Chondrocyte (in vitro differentiated cells): ENCODE measurements around the gene HSPH1. TPM values are rescaled to one million over a fixed set of nuclear protein-coding genes. Genes with fewer than 3 reads are reported as not detected.

Experiments
- DNase-seq: peaks from one replicate; pipeline ENCODE4 v3.0.0; 2021; ENCODE audit warnings: mixed read lengths, low spot score
- H3K27ac Mint-ChIP-seq: one replicate; pipeline ENCODE4 v1.8.0; 2021; ENCODE audit warnings: mild to moderate bottlenecking, moderate library complexity, mixed read lengths; ENCODE audit not compliant: unreplicated experiment
- H3K27me3 Mint-ChIP-seq: 2 replicates; pipeline ENCODE4 v1.8.0; 2021; ENCODE audit warnings: low read depth, mixed read lengths
- H3K36me3 Mint-ChIP-seq: 2 replicates; pipeline ENCODE4 v1.8.0; 2021; ENCODE audit warnings: low read depth, mixed read lengths
- H3K4me1 Mint-ChIP-seq: 2 replicates; pipeline ENCODE4 v1.8.0; 2021; ENCODE audit warnings: low read depth, mild to moderate bottlenecking, mixed read lengths
- H3K4me3 Mint-ChIP-seq: one replicate; pipeline ENCODE4 v1.8.0; 2021; ENCODE audit warnings: mild to moderate bottlenecking, moderate library complexity, mixed read lengths; ENCODE audit not compliant: unreplicated experiment
- H3K9me3 Mint-ChIP-seq: 2 replicates; pipeline ENCODE4 v1.8.0; 2021; ENCODE audit warnings: low read depth, mixed read lengths
- total RNA-seq: library from RNA; stranded (reverse); gene quantifications from 3 replicates; pipeline ENCODE4 v1.2.1, GENCODE V29; 2021
- TF ChIP-seq, protein P1 (sequence below): fragments of 200-600 bp; sonication (generic); IDR thresholded peaks from 2 replicates; pipeline ENCODE4 v1.5.0; 2021; ENCODE audit warnings: antibody characterized with exemption, mild to moderate bottlenecking, moderate library complexity

Gene HSPH1
- total RNA-seq, 1 donor from 2014 or later: 67.5 TPM

DNA sequence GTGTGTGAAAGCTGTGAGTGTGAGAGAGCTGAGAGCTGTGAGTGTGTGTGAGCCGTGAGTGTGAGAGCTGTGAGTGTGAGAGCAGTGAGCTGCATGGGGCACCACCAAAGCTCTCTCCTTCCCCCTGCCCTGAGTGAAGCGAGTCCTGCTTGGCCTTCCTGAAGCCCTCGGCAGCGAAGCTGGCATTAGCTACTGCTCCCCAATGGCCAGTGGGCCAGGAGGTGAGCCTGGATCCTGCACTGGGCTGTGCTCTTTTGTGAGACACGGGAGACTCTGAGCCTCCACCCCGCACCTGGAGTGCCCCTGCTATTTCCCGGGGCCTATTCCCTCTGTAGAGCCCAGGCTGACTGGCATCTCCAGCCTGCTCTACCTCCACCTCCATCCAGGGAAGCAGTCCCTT, 51.5 kb downstream of the HSPH1 start:
- H3K4me1 Mint-ChIP-seq: no peaks in the 10 kb centered on the region
- H3K27me3 Mint-ChIP-seq: peaks cover 28% of the 10 kb centered on the region
- H3K4me3 Mint-ChIP-seq: no peak overlapping the region
- no peaks in the 10 kb centered on the region for H3K36me3 Mint-ChIP-seq
- TF ChIP-seq, protein P1, sequence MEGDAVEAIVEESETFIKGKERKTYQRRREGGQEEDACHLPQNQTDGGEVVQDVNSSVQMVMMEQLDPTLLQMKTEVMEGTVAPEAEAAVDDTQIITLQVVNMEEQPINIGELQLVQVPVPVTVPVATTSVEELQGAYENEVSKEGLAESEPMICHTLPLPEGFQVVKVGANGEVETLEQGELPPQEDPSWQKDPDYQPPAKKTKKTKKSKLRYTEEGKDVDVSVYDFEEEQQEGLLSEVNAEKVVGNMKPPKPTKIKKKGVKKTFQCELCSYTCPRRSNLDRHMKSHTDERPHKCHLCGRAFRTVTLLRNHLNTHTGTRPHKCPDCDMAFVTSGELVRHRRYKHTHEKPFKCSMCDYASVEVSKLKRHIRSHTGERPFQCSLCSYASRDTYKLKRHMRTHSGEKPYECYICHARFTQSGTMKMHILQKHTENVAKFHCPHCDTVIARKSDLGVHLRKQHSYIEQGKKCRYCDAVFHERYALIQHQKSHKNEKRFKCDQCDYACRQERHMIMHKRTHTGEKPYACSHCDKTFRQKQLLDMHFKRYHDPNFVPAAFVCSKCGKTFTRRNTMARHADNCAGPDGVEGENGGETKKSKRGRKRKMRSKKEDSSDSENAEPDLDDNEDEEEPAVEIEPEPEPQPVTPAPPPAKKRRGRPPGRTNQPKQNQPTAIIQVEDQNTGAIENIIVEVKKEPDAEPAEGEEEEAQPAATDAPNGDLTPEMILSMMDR: no peak
- no peak for DNase-seq
- H3K27ac Mint-ChIP-seq: no peak overlapping the region
- no peaks in the 10 kb centered on the region for H3K9me3 Mint-ChIP-seq

- H3K36me3 Mint-ChIP-seq: no peaks in the 10 kb centered on the region
- DNase-seq: no peak
- no peaks in the 10 kb centered on the region for H3K9me3 Mint-ChIP-seq
- H3K4me3 Mint-ChIP-seq: no peak overlapping the region
- no peaks in the 10 kb centered on the region for H3K4me1 Mint-ChIP-seq
- TF ChIP-seq, protein P1: no peak
- H3K27ac Mint-ChIP-seq: no peak overlapping the region
- peaks cover 17% of the 10 kb centered on the region for H3K27me3 Mint-ChIP-seq
These were observed 54.6 kb downstream of the HSPH1 start for GRCh38 chr13:31107109-31107508.

- Mint-ChIP-seq H3K27me3 (peaks cover 20% of the 10 kb centered on the region), H3K9me3 (no peaks in the 10 kb centered on the region), H3K4me3 (no peak overlapping the region), H3K36me3 (no peaks in the 10 kb centered on the region), H3K4me1 (peaks cover 7% of the 10 kb centered on the region), H3K27ac (no peak overlapping the region)
- TF ChIP-seq, protein P1: no peak
- DNase-seq: no peak
These were observed 55.8 kb downstream of the HSPH1 start for GRCh38 chr13:31105856-31106255.

DNA sequence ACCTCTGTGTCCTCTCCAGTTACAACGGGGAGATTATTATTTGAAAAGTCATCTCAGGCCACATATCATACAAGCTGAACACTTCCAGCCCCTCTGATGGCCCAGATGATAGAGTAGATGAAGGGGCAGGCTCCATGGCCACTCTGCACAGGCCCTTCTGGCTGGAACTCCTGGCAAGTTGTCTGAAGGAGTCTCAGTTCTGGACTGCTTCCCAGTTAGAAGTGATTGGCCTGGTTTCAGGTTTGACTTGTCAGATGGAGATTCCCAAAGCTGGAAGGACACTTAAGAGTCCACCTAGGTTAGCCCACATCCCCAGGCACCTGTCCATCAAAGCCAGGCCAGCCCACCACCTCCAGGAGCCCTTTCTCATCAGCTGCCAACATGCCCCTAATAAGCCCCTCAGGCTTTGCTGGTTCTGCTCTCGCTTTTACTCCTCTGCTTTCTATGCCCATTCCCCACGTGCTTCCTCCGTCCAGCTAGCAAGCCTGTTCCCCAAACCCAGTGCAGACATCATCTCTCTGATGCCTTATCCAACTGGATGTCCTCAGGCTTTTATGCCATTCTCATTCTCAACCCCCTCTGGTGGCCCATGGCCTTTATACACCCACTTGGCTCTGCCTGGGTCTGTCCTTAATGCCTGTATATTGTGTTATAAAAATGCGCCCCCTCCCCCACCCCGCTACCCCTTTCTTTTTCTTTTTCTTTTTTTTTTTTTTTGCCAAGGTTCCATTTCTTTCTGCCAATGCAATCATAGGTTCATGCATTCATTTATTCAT, 56.5 kb downstream of the HSPH1 start:
- Mint-ChIP-seq H3K27me3 (peaks cover 25% of the 10 kb centered on the region), H3K9me3 (no peaks in the 10 kb centered on the region), H3K4me1 (peaks cover 7% of the 10 kb centered on the region), H3K27ac (no peak overlapping the region), H3K4me3 (no peak overlapping the region), H3K36me3 (no peaks in the 10 kb centered on the region)
- TF ChIP-seq, protein P1: no peak
- DNase-seq: no peak

DNA sequence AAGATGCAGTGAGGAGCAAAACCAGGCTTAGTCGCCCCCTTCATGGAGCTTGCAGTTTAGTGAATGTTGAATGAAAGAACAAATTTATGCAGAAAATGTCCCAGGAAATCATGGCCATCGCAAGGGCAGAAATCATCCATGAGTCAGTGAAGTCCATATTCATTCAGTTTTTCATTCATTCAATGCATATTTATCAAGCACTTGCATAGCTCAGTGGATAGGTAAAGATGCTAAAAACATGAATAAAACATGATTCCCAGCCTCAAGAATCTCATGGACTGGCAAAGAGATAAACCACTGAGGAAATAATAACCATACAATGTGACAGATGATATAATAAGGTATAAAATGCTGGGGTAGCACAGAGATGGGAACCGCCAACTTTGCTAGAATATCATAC, 58.8 kb downstream of the HSPH1 start:
- Mint-ChIP-seq H3K4me1 (peaks cover 7% of the 10 kb centered on the region), H3K9me3 (no peaks in the 10 kb centered on the region), H3K36me3 (no peaks in the 10 kb centered on the region), H3K27ac (no peak overlapping the region), H3K4me3 (no peak overlapping the region), H3K27me3 (peaks cover 34% of the 10 kb centered on the region)
- TF ChIP-seq, protein P1: no peak
- DNase-seq: no peak
